Measurements from ENCODE around the gene ATP6V1A. TPM values are rescaled to one million over a fixed set of nuclear protein-coding genes. Genes with fewer than 3 reads are reported as not detected.
"Not testable (repeated sequence)": the region's sequence is repeated elsewhere in the genome, so short reads cannot be mapped to it uniquely, and the experiment has no call there.

Gene ATP6V1A
- polyA plus RNA-seq, 1 donor: 16.7 TPM

- no peak for DNase-seq (ENCODE audit: low read depth)
Observed at GRCh38 chr3:113828600-113828999, 81.8 kb downstream of the ATP6V1A start.

DNA sequence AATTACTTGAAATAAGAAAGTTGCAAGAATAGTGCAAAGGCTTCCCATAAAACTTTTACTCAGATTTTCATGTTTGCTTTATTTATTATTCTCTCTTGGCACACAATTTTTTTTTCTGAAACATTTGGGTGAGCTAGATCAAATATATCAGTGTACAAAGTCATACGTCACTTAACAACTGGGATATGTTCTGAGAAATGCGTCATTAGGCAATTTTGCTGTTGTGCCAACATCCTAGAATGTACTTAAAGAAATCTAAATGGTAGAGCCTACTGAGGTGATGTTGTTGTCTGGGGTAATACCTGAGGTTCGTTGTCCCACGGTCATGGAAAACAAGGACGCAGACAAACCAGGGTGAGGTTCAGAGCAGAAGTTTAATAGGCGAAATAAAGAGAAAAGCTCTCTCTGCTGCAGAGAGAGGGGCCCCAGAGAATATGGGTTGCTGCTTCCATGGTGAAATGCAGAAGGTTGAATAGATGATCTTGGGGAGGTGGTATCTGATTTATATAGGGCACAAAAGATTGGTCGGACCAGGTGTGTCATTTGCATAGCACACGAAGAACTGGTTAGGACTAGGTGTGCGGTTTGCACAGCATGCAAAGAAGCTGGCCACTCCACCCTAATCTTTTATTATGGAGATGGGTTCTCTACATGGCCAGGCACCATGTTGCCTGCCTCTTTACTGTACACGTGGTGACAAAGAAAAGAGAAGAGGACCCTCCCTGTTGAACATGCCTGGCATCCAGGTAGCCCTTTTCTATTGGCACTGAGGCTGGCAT, 82.9 kb downstream of the ATP6V1A start:
- DNase-seq (ENCODE audit: low read depth): no peak

- DNase-seq (ENCODE audit: low read depth): no peak
Observed at GRCh38 chr3:113831103-113831355, 84.2 kb downstream of the ATP6V1A start.

GRCh38 chr3:113832477-113833164, 85.8 kb downstream of the ATP6V1A start:
- no peak for DNase-seq (ENCODE audit: low read depth)

DNA sequence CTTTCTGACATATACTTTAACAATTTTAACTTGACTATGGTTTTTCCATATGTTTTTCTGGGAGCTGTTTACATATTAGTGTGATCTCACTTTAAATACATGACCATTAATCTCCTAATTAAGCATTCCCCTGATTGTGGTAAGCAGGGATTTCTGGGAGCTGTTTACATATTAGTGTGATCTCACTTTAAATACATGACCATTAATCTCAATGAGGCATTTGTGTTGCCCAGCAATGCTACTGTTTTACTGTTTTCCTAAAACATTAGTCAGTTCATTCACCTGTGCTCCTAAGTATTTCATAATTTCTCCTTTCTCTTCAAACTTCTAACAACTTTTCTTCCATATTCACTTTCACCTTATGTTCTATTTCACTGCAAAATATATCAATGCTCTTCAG, 88.1 kb downstream of the ATP6V1A start:
- DNase-seq (ENCODE audit: low read depth): no peak

DNA sequence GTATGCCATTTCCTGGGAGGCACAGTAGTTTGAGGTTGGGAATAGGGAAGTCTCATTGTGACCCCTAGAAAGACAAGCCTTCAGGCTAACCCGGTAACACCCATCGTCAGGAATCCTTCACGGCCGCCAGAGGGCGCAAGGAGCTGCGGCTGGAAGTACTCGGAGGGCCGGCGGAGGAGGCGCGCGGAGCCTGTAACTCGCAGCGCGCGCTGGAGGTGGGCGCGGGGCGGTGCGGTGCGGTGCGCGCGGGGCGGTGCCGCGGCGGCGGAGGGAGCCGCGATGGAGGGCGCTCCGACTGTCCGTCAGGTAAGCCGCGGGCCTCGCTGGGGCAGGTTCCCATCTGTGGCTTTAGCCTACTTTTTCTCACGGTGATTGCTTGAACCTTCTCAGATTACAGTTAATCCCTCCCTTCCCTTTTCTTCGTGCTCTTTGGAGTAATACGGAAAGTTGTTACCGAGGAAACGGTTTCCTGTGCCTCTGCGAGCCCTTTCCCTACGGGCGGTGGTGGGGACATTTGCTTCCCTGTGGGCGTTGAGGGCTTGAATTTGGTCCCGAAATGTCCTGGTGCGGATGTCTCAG, 91.9 kb downstream of the ATP6V1A start, which contains the start of gene GRAMD1C:
GRAMD1C (plus strand) TSS at position 158 of the 579 bp plus-strand sequence; CDS start at position 280, 122 bp downstream.
- peak; percentile 79 for DNase-seq (ENCODE audit: low read depth)

GRCh38 chr3:113839551-113839950, 92.7 kb downstream of the ATP6V1A start:
- DNase-seq (ENCODE audit: low read depth): no peak

- DNase-seq (ENCODE audit: low read depth): peak; percentile 16
Observed at GRCh38 chr3:113844622-113845222, 97.9 kb downstream of the ATP6V1A start.

DNA sequence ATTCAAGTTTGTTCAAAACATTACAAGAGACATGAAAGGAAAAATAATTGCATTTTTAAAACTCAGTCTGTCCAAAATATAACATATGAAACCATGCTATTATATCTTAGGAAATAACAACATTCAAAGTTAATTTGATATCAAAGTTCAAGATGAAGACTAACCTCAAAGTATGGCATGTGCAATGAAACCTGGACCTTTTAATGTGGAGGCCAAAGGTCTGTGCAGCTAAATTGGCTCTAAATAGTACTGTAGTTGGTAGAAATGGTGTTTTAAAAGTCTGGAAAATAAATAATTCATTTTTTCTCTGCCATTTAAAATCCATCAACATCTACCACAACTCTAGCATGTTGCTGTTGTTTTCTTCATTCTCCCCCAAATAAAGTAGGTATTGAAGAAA, 100.4 kb downstream of the ATP6V1A start:
- DNase-seq (ENCODE audit: low read depth): no peak

DNA sequence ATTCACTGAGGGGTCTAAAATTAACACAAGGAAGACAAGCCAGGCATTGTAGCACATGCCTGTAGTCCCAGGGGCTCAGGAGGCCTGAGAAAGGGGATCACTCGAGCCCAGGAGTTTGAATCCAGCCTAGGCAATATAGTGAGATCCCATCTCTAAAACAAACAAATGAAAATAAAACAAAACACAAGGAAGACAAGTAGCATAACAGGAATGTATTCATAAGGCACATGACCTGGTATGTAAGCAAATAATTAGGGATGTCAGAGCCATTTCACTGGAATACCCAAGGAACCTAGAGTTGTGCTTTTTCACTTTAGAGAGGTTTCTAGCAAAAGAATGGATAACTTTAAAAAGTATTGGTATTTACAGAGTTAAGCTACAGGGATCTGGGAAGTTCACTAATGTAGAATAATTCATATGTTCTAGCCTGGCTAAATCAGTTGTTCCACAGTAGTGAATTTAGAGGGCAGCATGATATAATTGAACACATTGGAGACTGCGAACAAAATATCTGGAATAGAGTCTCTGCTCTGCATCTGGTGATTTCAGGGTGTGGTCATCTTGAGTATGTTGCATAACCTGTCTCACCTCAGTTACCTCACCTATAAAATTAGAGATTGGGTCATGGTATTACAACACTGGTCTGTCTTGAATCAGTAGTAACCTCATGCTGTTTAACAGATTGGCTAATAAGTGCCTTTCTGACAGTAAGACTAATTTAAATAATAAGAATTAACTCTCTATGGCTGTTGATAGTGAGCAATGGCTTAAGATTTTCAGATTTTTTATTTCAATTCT, 101.0 kb downstream of the ATP6V1A start:
- no peak for DNase-seq (ENCODE audit: low read depth)

- DNase-seq (ENCODE audit: low read depth): not testable (repeated sequence)
Observed at GRCh38 chr3:113849071-113849470, 102.2 kb downstream of the ATP6V1A start.

DNA sequence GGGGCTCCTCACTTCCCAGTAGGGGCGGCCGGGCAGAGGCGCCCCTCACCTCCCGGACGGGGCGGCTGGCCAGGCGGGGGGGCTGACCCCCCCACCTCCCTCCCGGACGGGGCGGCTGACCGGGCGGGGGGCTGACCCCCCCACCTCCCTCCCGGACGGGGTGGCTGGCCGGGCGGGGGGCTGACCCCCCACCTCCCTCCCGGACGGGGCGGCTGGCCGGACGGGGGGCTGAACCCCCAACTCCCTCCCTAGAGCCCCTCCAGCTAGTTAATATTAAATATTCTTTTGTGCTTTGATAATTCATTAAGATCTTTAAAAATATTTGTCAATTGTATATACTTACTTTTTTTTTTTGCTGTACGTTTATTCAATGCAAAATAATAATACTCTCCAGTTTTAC, 103.0 kb downstream of the ATP6V1A start:
- DNase-seq (ENCODE audit: low read depth): not testable (repeated sequence)

DNA sequence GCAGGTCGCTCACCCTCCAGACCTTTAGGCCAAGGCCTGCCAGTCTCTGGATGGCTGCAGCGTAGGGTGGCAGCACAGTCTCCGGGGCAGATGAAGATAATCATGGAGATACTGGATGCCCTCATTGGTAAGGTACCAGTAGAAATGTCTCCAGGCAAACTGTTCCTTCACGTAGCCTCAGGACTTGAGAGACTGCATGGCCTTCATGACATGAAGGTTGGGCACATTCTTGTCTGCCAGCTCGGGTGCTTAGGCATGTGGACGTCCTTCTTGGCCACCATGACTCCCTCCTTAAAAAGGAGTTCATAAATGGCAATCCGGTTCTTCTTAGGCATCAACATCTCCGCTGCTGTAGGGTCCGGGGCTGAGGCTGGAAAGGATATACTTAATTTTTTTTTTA, 103.6 kb downstream of the ATP6V1A start:
- DNase-seq (ENCODE audit: low read depth): not testable (repeated sequence)

DNA sequence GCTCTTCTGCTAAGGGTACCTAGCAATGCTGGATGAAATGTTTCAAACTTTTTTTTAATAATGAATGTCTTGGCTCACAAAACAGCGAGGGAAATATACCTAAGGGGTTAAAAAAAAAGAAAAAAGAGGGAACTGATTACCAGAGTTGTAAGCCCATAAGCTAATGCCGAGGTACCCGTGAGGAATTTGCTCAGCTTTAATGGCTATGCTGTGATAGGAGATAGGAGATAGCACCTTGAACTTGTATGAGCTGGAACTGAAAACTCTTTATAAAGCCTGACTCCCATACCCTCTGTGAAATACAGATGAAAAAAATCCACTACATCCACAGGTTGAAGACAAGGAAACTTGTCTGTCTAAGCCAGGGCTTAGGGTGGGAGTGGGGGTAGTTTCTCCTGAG, 105.7 kb downstream of the ATP6V1A start:
- no peak for DNase-seq (ENCODE audit: low read depth)

Other genes starting within 250 kb of the ATP6V1A start
- 6.3 TPM for gene SPICE1, start 231.9 kb upstream of the ATP6V1A start, polyA plus RNA-seq (ENCODE audit: insufficient read length)
- 2.6 TPM for gene SIDT1, start 214.5 kb upstream of the ATP6V1A start, polyA plus RNA-seq (ENCODE audit: insufficient read length)
- gene USF3, start 50.4 kb upstream of the ATP6V1A start, polyA plus RNA-seq (ENCODE audit: insufficient read length): 18.1 TPM
- 158 TPM for gene NAA50, start 786 bp upstream of the ATP6V1A start, polyA plus RNA-seq (ENCODE audit: insufficient read length)
- gene GRAMD1C, start 91.8 kb downstream of the ATP6V1A start, polyA plus RNA-seq (ENCODE audit: insufficient read length): 2.7 TPM
- 1.1 TPM for gene ZDHHC23, start 201.0 kb downstream of the ATP6V1A start, polyA plus RNA-seq (ENCODE audit: insufficient read length)

Measured in forelimb muscle (tissue), 1 donor.